Measurements from ENCODE around the gene CD36.

The CD36 gene

DNA sequence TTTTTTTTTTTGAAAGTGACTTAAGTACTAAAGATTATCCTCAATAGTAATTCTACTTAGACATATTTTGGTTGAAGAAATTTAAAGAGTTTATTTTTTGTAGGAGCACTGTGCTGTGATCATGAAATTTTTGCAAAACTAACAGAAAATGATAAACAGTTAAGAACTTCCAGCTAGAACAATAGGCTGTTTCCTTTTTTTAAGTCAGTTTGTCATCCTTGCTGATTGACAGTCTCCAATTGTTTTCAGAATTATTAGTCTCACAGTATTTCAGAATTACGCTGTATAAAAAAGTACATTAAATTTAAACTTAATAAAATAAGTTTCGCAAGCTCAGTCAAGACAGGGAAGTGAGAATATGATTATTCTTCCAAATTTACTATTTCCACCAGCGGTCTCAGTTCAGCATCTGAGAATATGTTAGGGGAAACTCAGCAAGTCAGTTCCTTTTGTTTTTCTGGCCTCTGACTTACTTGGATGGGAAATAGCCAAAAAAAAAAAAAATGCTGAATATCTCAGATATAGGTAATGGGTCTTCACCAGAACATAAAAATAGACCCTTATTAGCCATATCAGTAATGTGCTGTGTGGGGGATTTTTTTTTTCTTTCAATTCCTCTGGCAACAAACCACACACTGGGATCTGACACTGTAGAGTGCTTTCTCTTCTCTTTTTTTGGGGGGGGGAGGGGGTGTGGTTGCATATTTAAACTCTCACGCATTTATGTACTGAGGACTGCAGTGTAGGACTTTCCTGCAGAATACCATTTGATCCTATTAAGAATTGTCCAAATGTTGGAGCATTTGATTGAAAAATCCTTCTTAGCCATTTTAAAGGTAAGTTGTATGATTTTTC is at the start of gene CD36:
CD36 (plus strand) TSS at position 732 of the 855 bp plus-strand sequence. CDS start 8,099 bp downstream, outside the sequence.
- DNase-seq = no peak

DNA sequence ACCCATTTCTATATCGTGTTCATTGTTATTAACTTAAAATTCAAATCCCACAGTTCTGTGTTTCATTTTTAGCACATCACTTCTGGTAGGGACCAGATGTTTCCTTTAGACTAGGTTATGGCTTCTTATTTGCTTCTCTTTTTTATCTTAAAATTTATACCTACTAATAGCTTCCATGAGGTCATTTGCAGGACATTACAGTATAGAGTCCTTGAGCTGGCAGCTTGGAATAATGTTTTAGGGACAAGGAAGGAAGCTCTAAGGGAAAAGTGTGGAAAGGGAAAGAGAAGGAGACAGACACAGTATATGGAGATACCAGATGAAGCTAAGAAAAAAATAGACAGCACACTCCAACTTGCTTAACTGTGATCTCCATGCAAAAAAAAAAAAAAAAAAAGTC is 48.8 kb upstream of the CD36 start:
- no peak for DNase-seq

GRCh38 chr7:80591654-80592053 is 46.8 kb upstream of the CD36 start:
- no peak for DNase-seq

DNA sequence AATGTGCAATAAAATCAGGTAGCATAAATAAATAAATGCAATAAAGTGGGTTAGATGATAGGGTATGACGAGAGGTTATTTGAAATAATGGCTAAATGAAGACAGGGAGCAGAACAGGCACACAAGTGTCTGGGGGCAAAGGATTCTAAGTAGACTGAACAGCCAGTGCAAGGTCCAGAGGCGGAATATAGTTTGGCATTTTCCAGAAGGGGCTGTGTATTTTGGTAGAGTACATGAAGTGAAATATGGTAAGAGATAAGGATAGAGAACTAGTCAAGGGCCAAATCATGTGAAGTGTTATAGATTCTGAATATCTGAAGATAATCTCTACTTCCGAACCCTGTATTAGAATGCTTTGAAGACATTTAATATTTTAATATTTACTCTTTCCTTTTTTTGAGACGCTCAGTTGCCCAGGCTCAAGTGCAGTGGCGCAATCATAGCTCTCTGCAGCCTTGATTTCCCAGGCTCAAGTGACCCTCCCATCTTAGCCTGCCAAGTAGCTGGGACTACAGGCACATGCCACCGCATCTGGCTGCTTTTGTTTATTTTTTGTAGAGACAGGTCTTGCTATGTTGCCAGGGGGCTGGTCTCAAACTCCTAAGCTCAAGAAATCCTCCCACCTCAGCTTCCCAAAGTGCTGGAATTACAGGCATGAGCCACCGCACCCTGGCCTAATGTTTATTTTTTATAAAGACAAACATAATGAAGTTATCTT is 44.4 kb upstream of the CD36 start:
- DNase-seq = no peak

DNA sequence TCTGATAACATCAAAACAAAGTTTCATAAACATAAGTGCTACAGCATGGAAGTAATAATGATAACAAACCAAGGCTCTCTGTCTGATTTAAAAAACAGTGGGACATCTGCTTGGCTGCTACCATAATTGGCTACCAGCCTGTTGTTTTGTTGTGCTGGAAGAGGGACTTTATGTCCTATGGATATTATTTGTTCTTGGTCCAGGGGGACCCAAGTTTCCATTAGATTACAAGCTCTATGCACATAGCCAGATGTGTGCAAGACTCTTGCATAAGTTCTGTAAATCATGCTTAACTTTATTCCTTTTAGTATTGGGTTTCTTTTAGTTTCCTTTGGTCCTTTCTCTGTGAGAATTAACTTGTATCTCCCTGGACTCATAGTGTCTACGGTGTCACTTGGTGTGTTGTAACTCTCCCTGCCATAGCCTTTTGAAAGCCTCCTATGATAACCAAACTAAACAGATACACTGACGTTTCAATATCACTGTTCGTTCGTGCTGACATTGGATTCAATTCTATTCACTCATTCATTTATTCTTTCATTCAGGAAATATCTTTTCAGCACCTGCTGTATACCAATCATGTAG is 41.4 kb upstream of the CD36 start:
- DNase-seq = no peak

DNA sequence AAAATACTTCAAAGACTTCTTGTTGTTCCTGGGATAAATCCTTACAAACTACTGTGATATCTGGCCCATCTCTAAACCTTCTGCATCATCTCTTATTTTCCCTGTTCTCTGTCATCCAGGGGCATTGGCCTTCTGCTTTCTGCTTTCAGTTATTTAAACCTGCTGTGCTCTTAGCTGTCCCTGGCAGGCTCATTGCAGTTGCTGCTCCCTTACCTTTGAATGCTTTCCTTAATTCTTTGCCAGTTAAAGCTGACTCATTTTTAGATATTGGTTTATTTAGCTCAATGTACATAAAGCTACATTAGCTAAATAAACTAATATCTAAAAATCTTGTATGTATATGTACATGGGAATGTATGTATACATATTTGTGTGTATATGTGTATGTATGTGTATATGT is 40.6 kb upstream of the CD36 start:
- DNase-seq = no peak

GRCh38 chr7:80600046-80600445 is 38.4 kb upstream of the CD36 start:
- no peak for DNase-seq

DNA sequence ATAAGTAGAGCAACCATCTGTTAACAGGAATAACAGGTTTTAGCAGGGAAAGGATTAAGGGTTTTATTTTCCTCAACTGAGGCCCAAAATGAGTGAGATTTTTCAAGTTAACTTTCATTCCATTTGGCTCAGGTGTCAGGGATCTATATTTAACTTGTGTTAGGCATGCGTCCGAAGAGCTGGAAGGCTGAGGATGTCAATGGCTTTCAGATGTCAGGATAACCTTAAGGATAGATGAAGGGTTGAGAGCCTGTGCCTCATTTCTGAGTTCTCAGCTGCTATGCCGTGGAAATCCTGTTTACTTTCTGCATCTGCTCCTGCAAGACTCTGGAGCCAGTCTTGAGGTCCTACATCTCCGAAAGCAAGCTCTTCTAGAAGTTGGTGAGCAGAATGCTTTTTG is 36.4 kb upstream of the CD36 start:
- DNase-seq = no peak

GRCh38 chr7:80603940-80604339 is 34.5 kb upstream of the CD36 start:
- no peak for DNase-seq

DNA sequence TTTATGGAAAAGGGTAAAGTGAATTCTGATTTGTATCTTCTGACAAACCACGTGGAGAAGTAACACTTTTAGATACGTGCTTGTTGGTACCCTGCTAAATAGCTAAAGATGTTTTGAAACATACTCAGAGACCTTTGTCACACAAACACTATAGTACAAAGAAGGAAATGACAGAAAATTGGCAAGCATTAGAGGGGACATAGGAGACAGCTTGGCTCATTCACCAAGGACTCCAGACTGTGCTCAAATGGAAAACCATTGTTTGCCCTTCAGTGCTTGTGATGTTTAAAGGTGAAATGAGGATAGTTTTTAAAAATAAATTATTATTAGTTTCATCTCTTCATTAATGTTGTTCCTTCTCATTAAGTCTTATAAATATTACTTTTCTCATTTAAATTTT is 34.0 kb upstream of the CD36 start:
- no peak for DNase-seq

DNA sequence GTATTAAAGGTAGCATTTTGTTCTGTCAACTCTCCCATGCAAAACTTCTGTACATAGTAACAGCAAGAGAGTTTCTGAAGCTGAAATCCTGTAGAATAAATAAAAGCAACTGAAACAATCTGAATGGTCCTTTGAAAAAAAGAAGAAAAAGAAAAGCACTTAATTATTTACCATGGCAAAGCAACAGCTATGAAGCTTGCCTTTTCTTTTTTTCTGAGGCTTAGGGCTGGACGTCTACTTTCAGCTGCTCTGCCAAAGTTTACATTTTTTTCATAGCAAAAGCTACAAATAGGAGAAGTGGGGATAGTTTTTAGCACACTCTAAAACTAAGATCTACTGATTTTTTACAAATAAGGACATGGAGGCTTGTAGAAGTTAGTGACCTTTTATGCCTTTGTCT is 31.3 kb upstream of the CD36 start:
- DNase-seq = no peak

DNA sequence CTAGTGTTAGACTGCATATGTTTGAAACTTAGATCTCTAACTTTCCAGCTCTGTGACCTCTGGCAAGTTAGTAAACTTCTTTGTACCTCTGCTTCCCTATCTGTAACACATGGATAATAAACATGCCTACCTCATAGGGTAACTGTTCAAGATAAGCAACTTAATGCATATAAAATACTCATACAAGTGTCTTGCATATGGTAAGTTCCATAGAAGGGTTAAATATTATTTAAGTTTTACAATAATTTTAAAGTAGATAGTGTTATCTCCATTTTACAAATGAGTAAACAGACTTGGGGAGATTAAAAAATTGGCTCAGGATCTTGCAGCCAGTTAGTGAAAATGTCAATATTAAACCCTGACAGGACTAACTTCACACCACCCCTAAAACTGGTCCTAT is 30.1 kb upstream of the CD36 start:
- DNase-seq = no peak

- DNase-seq = no peak
Measured at GRCh38 chr7:80609751-80610150, 28.7 kb upstream of the CD36 start.

DNA sequence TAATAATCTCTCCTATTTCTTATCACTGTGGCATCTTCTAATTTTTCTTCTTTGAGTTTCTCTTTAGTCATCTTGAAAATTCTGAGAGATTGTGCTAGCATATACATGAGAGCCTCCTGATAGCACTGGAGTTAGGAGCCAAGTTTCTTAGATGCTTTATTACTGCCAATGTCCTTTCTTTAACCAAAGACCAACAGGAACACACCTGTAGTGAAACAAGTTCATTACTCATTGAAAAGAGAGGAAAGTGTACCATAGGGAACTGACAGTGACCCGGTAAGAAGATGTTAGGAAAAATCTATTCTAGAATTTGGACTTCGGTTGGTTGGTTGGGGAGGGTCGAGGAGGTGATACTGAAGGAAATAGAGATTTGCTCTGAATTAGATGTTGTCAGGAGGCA is 27.1 kb upstream of the CD36 start:
- DNase-seq = no peak

- DNase-seq = no peak
Measured at GRCh38 chr7:80611779-80612178, 26.7 kb upstream of the CD36 start.

DNA sequence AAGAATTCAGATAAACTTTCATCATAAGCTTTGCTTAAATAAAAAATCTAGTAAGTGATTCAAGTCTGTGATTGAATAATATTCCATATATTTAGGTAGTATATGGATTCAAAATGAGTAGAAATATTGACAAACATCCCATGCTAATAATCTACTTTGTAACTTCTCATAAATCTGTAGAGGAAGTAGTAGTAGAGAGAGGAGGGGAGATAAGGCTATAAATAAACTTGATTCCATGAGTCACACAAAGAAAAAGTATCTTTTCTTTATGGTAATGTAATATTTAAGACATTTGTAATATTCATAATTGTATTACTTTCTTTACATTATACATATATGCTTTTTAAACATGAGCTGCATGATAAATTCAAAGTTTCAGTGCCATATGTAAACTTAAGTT is 25.6 kb upstream of the CD36 start:
- no peak for DNase-seq

DNA sequence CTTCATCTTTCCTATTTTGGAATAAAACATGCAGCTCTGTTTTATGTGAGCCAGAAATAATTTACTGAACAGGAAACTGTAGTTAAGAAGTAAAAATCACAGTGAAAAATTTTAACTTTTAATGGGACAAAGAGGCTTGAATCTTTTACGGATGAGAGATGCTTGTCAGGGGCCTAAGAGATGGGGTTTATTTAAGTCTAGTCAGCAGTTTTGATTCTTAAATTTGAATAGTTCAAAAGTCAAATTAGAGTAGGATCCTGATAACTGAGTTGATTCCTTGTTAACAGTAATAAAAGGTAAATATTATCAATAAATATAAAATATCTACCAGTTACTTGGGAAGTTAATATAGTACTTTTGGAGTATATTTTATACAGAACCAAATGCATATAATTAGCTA is 24.9 kb upstream of the CD36 start:
- no peak for DNase-seq

- DNase-seq = no peak
Measured at GRCh38 chr7:80614851-80615271, 23.6 kb upstream of the CD36 start.

DNA sequence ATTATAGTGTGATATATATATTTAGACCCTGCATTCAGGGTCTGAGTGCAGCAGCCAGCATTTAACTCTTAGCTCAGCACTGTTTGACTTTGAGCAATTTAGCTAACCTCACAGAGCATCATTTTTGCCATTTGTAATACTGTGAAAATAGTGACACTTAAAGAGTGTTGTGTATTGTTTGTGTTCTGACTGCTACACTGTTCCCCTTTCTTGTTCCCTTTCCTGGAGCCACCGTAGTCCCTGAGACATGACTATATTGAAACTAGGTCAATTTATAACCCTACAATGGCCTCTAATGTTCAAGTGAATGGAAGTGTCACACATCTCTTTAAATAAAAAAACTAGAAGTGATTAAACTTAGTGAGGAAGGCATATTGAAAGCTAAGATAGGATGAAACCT is 20.3 kb upstream of the CD36 start:
- DNase-seq = no peak

DNA sequence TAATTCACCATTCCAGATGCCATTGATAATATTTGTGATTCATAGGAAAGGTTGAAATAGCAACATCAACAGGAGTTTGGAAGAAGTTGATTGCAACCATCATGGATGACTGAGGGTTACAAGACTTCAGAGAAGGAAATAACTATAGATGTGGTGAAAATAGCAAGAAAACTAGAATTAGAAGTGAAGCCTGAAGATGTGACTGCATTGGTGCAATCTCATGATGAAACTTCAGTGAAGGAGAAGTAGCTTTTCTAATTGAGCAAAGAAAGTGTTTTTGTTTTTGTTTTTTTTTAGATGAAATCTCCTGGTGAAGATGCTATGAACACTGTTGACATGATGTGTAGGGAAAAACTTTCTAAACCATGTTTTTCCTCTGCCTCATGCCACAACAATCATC is 18.7 kb upstream of the CD36 start:
- DNase-seq = no peak

DNA sequence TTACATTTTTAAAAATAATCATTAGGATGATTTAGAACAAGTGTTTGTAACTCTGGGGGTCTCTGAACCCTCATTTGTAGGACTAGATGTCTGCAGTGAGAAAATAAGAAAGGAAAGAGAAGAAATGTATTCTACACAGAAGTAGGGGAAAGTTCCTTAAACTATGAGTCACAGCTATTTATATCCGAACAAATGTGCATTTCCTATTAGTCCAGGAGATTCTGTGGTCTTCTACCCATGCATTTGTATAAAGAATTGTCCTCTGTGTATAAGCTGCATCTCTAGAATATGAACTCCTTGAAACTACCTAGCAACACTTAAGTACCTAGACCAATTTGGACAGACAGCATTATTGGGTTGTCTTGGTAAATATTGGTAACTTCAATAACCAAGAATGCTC is 15.9 kb upstream of the CD36 start:
- no peak for DNase-seq

- no peak for DNase-seq
Measured at GRCh38 chr7:80623503-80624252, 14.8 kb upstream of the CD36 start.

DNA sequence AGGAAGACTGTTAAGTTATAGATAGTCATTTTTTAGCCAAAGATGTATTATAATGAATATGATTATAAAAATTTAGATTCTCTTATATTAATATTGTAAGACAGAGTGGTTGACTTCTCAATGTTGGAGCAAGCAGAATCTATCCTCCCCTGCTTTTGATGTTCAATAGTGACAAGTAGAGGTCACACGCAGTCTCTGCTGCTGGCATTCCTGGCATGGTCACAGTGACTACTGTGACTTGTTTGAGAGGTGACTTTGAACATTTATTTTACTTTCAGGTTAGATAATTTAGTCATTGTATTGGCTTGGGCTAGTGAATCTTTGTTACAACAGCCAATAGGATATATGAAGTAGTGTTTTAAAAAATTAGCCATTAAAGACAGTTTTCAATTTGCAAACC is 13.7 kb upstream of the CD36 start:
- no peak for DNase-seq
